Testis (tissue), 5 donors: ENCODE data around the gene RHOBTB3. TPM values are rescaled to one million over a fixed set of nuclear protein-coding genes. Genes with fewer than 3 reads are reported as not detected.

ENCODE experiments used
- DNase-seq: peaks from one replicate; pipeline ENCODE4 v3.0.0-alpha.2; 2019
- H3K27ac ChIP-seq, 2 donors: fragments of 200-600 bp; sonication (generic); one replicate each; pipeline ENCODE4 v1.5.1; 2019
- H3K27me3 ChIP-seq: fragments of 200-600 bp; sonication (generic); one replicate; pipeline ENCODE4 v1.5.1; 2019
- H3K36me3 ChIP-seq: fragments of 200-600 bp; sonication (generic); one replicate; pipeline ENCODE4 v1.5.1; 2017; ENCODE audit warnings: low read depth; ENCODE audit errors: missing control alignments
- H3K4me1 ChIP-seq: fragments of 200-600 bp; sonication (generic); one replicate; pipeline ENCODE4 v1.5.1; 2019
- H3K4me3 ChIP-seq, 2 donors: fragments of 200-600 bp; sonication (generic); one replicate each; pipeline ENCODE4 v1.5.1; 2017 to 2019
- H3K9me3 ChIP-seq: fragments of 200-600 bp; sonication (generic); one replicate; pipeline ENCODE4 v1.5.1; 2017
- POLR2A ChIP-seq: fragments of 450-650 bp; IDR thresholded peaks from one replicate; pipeline ENCODE4 v1.6.1; 2017; ENCODE audit warnings: antibody characterized with exemption, mild to moderate bottlenecking, moderate library complexity
- WGBS, 2 donors: methylation state at CpG; one replicate each; pipeline ENCODE4 v1.1.5; 2018; 5-methylcytosine and 5-hydroxymethylcytosine counted together
- intact Hi-C: fragments of 100-400 bp; cut with DNase I; formaldehyde crosslinking; loops from one replicate; pipeline ENCODE4 v1.15.1; 2023; ENCODE audit warnings: low total_unique reads
- long read RNA-seq, 2 donors: transcript quantifications; one replicate each; lab custom pipeline, GENCODE V29; 2026
- polyA plus RNA-seq: library from polyadenylated mRNA; stranded (reverse); fragments of 350-450 nt; fragmentation: Illumina TruSeq; extraction: RNeasy Lipid Tissue Mini Kit (QIAGEN cat#74804); gene quantifications from one replicate; pipeline ENCODE4 v1.2.3, GENCODE V29; 2014; ENCODE audit warnings: low read depth, low replicate concordance; ENCODE audit not compliant: insufficient read depth
- total RNA-seq, 2 donors: library from RNA; depleted of rRNA; stranded (reverse); fragments of >200 nt; gene quantifications; one replicate each; pipeline ENCODE4 v1.2.3, GENCODE V29; 2016
- TF ChIP-seq, protein P1 (sequence below), 3 experiments: fragments of 450-650 bp in 2 of 3; fragments of 200-600 bp in 1 of 3; sonication (generic) in 1 of 3; IDR thresholded peaks; one replicate each; pipeline ENCODE4 v1.5.1; 2016 to 2019; ENCODE audit warnings: antibody characterized with exemption in 3 of 3, mild to moderate bottlenecking in 2 of 3, moderate library complexity in 1 of 3

RHOBTB3 gene
- total RNA-seq: 100 to 1,000 TPM; 163 to 190 TPM
- polyA plus RNA-seq: 44.1 TPM
- long read RNA-seq, donor 1, full-length matches to known transcripts: 26 of 60 reads
- long read RNA-seq, donor 1, partial matches to known transcripts: 34 of 60 reads
- long read RNA-seq, donor 1, other reads (novel, unspliced or antisense): 0 of 60 reads
- long read RNA-seq, donor 2, full-length matches to known transcripts: 7 of 20 reads
- long read RNA-seq, donor 2, partial matches to known transcripts: 13 of 20 reads
- long read RNA-seq, donor 2, other reads (novel, unspliced or antisense): 0 of 20 reads

GRCh38 chr5:95730730-95731570 lies at the start of gene RHOBTB3:
Gene RHOBTB3, plus strand, starts transcription at chr5:95731336. Its CDS starts 347 bp downstream, at chr5:95731683.
- WGBS, 2 donors: 0% methylated on average over 24 to 68 of the region's 78 CpGs
- no peaks in the 10 kb centered on the region for H3K9me3 ChIP-seq
- DNase-seq: peak; percentile 96
- no peaks in the 10 kb centered on the region for H3K27me3 ChIP-seq
- peaks cover 58% of the 10 kb centered on the region for H3K4me1 ChIP-seq
- peak within 1 kb of the TSS; percentile 96 to 99 for H3K27ac ChIP-seq
- H3K4me3 ChIP-seq: peak within 1 kb of the TSS; percentile 87 to 89
- intact Hi-C loops: no loop called here
- TF ChIP-seq, protein P1, sequence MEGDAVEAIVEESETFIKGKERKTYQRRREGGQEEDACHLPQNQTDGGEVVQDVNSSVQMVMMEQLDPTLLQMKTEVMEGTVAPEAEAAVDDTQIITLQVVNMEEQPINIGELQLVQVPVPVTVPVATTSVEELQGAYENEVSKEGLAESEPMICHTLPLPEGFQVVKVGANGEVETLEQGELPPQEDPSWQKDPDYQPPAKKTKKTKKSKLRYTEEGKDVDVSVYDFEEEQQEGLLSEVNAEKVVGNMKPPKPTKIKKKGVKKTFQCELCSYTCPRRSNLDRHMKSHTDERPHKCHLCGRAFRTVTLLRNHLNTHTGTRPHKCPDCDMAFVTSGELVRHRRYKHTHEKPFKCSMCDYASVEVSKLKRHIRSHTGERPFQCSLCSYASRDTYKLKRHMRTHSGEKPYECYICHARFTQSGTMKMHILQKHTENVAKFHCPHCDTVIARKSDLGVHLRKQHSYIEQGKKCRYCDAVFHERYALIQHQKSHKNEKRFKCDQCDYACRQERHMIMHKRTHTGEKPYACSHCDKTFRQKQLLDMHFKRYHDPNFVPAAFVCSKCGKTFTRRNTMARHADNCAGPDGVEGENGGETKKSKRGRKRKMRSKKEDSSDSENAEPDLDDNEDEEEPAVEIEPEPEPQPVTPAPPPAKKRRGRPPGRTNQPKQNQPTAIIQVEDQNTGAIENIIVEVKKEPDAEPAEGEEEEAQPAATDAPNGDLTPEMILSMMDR (IDR thresholded peaks at IDR 0.05): peak in 1 of 3 experiments; percentile 17
- peak; percentile 33 for TF ChIP-seq POLR2A
- no peaks in the 10 kb centered on the region for H3K36me3 ChIP-seq

DNA sequence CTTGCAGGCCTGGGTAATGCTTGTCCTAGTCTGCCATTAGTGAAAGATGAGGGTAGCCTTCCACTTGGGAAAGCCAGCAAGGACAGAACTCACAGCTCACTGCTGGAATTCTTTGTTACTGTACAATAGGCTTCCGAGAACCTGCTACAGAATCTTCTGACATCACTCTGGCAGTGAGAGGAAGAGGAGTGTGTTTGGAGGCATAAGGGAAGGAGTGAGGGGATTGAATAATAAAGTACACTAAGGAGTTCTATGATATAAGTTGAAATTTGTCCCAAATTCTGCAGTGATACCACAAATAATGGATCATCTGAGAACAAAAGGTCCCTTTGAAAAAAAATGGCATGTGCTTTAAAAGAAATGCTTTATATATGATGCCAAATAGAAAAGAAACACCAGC lies 48.2 kb upstream of the RHOBTB3 start, which contains the start of gene SPATA9:
SPATA9 (minus strand) TSS at position 101 of the 400 bp plus-strand sequence. CDS start 137 bp downstream, outside the sequence.
- H3K27ac ChIP-seq: no peak within 1 kb of the TSS
- intact Hi-C loops: no loop called here
- no peaks in the 10 kb centered on the region for H3K27me3 ChIP-seq
- TF ChIP-seq POLR2A: no peak
- TF ChIP-seq, protein P1 (IDR thresholded peaks at IDR 0.05): no peak
- no peak for DNase-seq
- H3K36me3 ChIP-seq: no peaks in the 10 kb centered on the region
- no peaks in the 10 kb centered on the region for H3K9me3 ChIP-seq
- no peak within 1 kb of the TSS for H3K4me3 ChIP-seq
- no peaks in the 10 kb centered on the region for H3K4me1 ChIP-seq
- 81 to 82% methylated on average over 1 of the region's 1 CpG for WGBS, 2 donors

DNA sequence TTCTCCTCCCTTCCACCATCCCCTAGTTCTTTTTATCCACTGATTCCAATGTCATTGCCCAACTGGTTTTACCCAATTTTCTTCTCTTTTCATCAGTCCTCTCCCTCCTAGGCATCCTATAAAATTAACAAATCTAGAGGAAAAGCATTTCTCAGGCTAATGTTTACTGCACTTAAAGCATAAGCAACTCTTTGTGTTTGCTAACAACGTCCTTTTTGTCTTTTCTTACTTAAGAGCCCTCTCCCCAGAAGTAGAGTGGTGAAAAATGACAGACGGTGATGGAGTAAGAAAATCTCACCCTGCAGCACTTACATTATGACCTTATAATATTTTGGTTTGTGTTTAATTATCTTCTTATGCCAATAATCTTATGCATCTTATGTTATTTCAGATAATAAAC lies 46.8 kb upstream of the RHOBTB3 start:
- intact Hi-C loops: no loop called here
- H3K4me1 ChIP-seq: no peaks in the 10 kb centered on the region
- WGBS, 2 donors: 81 to 90% methylated on average over 2 of the region's 2 CpGs
- no peak overlapping the region for H3K27ac ChIP-seq
- H3K4me3 ChIP-seq: no peak overlapping the region
- H3K27me3 ChIP-seq: no peaks in the 10 kb centered on the region
- DNase-seq: no peak
- no peaks in the 10 kb centered on the region for H3K36me3 ChIP-seq
- H3K9me3 ChIP-seq: no peaks in the 10 kb centered on the region
- TF ChIP-seq POLR2A: no peak
- TF ChIP-seq, protein P1 (IDR thresholded peaks at IDR 0.05): no peak

GRCh38 chr5:95686651-95687050 lies 44.5 kb upstream of the RHOBTB3 start:
- DNase-seq: no peak
- Histone ChIP-seq H3K4me3 (no peak overlapping the region), H3K4me1 (no peaks in the 10 kb centered on the region), H3K27ac (no peak overlapping the region), H3K36me3 (no peaks in the 10 kb centered on the region), H3K27me3 (no peaks in the 10 kb centered on the region), H3K9me3 (no peaks in the 10 kb centered on the region)
- TF ChIP-seq POLR2A: no peak
- TF ChIP-seq, protein P1 (IDR thresholded peaks at IDR 0.05): no peak
- WGBS, 2 donors: 85 to 87% methylated on average over 2 of the region's 2 CpGs
- intact Hi-C loops: no loop called here
